Measurements from ENCODE around the gene GRAMD1A.
"Not testable (repeated sequence)": the region's sequence is repeated elsewhere in the genome, so short reads cannot be mapped to it uniquely, and the experiment has no call there.

The GRAMD1A gene

GRCh38 chr19:35038623-35039512, 38.7 kb downstream of the GRAMD1A start:
- peak; percentile 37 for DNase-seq

DNA sequence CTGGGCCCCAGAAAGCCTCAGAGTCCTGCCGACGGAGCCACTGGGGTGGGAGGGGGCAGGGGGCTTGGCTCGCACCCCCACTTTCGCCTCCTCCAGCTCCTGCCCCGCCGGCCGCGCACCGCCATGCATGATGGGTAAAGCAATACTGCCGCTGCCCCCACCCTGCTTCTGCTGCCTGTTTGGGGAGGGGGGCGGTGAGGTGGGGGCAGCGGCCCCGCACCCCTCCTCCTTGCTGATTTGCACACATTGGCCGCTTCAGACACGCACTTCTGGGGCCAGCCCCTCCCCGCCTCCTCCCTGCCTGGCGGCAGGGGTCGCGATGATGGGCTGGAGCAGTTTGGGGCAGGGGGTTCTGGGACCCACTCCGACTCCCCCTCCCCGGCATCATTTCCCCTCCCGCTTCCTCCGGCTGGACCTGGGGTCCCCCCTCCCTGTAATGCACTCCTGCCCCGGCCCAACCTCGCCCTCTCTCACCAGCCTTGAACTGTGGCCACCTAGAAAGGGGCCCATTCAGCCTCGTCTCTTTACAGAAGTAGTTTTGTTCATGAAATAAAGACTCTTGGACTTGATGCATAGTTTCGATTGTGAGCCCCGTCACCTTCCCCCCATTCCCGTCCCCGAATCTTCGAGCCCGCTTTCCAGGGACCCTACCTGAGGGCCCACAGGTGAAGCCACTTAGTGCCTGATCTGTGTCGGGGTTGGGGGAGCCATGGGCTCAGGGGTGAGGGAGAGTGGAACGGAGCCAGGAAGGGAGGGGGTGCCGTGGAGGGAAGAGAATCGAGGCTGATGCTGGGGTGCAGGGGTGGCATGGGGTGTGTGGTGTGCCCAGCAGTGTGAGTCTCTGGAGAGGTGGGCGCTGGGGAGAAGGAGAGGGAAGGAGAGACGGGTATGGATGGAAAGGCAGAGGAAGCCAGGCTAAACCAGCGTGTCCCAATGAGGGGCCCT, 40.0 kb downstream of the GRAMD1A start:
- no peak for DNase-seq

DNA sequence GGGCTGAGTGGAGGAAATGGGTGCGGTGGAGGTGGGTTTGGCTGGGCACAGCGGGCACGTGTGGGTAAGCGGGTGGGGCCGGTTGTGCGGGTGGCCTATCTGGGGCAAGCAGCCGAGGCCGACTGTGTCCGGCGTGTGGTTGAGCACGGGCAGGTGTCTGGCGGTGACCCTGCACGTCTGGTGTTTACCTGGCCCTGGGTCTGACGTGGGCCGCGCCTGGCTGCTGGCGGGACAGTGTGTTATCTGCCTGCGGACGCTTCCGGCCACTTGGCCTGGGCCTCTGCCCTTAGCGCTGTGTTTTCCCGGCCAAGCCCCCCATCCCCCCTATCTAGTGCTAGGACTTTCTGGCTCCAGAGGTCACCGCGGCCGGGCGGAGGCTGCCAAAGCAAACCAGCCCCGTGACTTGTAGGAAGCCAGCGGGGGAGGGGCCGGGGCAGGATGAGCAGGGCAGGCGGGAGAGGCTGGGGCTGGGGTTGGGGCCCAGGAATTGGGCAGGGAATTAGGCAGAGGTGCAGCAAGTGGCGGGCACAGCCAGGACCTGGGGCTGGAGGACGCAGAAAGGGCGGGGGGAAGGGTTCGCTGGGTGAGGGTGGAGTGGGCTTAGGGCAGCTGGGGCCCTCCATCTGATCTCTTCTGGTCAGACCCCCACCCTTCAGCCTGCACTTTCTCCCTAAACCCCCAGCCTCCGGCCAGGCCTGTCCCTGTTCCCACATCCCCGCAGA, 40.9 kb downstream of the GRAMD1A start:
- no peak for DNase-seq

DNA sequence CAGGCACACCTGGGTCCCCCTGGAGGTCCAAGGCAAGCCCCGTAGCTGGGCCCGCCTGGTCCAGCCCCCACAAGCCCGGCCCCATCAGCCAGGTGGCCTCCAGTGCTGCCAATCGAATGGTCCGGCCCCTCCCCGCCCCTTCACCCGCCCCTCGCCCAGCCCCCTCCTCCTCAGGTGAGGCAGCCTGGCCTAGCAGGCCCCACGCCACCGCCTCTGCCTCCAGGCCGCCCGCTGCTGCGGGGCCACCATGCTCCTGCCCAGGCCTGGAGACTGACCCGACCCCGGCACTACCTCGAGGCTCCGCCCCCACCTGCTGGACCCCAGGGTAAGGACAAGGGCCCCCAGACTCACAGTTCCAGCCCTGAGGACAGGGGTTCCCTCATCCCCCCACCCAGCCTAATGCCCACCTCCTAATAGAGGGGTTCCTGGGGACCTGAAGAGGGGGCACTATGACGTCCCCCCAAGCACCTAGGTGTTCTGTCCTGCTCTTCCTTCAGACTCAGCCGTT, 41.5 kb downstream of the GRAMD1A start, which contains the start of gene HPN:
Gene HPN, plus strand, starts transcription at position 174 of the 508 bp plus-strand sequence. CDS start 786 bp downstream, outside the sequence.
- DNase-seq: no peak

DNA sequence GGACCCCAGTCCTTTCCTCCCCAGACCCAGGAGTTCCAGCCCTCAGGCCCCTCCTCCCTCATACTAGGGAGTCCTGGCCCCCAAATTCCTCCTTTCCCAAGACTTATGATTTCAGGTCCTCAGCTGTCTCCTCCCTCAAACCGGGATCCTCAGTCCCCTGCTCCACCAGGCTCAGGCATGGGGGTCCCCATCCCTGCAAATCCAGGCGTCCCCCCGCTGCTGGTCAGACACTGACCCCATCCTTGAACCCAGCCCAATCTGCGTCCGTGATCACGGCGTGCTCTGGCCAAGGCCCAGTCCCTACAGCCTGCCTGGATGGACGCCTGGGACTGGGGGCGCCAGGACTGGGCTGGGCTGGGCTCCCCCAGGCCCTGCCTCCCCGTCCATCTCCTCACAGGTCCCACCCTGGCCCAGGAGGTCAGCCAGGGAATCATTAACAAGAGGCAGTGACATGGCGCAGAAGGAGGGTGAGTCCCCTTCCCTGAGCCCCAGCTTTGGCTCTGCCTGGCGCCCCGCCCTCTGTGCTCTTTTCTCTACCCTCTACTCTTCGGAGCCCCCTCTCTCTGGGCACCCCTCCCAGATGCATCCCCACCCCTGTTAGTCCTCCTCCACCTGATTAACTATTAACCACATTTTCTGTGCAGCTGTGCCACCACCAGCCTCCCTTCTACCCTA, 42.1 kb downstream of the GRAMD1A start:
- DNase-seq: no peak

DNA sequence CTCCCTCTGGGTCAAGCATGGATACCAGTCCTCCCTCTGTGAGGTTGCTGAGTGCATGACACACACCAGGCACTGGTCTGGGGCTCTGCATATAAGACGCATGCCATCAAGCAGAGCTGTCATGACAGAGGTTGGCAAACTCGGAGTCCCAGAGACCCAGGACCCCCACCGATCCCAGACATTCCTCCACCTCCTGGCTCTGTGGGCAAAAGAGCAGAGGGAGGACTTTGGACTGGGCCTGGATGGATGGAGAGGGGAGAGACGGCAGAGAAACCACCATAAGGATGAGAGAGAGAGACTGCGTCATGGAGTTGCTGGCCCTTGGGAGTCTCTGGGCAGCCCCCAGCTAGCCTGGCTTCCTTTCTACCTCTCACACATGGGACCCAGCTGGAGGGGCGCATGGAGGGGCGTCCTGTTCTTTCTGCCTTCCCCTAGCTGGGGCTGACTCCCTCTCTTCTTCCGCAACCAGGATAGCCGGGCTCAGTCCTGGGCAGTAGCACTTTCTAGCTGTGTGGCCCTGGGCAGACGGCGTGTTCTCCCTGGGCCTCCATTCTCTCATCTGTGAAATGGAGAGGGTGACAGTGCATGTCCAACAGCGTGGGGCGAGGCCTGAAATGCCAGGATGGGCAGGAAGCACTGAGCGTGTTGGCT, 43.0 kb downstream of the GRAMD1A start:
- no peak for DNase-seq

DNA sequence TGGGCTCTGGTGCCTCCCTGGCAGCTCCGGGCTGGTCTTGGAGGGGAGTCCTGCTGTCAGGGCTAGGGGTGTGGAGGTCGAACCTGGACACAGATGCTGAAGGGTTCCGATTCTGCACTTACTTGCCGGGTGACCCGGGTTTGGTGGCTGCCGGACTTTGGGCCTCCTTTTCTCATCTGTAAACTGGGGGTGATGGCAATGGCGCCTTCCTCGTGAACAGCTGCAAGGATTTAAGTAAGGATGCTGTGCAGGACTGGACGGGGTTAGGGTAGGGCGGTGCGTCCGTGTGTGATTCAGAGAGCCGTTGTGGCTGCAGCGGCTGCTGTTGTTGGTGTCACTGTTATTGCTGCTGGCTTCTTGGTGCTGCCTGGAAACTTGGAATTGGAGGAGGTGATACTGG, 43.8 kb downstream of the GRAMD1A start:
- DNase-seq: no peak

- DNase-seq: peak; percentile 35
These were observed 44.4 kb downstream of the GRAMD1A start for GRCh38 chr19:35044317-35045117.

- peak; percentile 30 for DNase-seq
These were observed 45.7 kb downstream of the GRAMD1A start for GRCh38 chr19:35045667-35046300.

GRCh38 chr19:35046461-35046860, 46.3 kb downstream of the GRAMD1A start:
- DNase-seq: no peak

DNA sequence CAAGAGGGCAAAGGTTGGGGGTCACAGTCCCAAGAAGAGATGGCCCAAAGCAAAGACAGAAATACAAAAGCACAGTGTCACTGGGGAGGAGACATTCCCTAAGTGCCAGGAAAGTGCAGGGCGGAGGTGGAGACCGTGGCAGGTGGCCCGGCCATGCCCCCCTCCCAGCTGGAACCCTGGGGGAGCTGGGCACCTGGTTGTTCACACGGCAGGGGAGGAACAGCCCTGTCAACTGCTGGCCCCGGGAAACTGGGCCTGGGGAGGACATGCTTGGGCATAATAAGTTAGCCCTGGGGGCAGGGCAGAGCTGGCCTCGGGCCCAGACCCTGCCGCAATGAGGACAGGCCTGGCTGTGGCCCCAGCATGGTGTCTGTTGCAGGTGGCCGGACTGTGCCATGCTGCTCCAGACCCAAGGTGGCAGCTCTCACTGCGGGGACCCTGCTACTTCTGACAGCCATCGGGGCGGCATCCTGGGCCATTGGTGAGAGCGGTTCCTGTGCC, 48.8 kb downstream of the GRAMD1A start:
- no peak for DNase-seq

GRCh38 chr19:35049456-35049855, 49.3 kb downstream of the GRAMD1A start:
- DNase-seq: no peak

DNA sequence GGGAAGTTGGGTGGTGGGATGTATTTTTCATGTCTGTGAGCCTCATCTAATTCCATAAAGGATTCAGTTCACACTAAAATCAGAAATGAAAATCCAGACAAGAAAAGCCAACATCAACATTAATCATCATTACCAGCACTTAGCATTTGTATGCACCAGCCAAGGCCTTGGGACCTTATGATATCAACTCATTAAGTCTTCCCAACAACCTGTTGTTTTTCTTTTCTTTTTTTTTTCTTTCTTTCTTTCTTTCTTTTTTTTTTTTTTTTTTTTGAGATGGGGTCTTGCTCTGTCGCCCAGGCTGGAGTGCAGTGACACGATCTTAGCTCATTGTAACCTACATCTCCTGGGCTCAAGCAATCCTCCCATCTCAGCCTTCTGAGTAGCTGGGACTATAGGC, 50.5 kb downstream of the GRAMD1A start:
- DNase-seq: not testable (repeated sequence)

DNA sequence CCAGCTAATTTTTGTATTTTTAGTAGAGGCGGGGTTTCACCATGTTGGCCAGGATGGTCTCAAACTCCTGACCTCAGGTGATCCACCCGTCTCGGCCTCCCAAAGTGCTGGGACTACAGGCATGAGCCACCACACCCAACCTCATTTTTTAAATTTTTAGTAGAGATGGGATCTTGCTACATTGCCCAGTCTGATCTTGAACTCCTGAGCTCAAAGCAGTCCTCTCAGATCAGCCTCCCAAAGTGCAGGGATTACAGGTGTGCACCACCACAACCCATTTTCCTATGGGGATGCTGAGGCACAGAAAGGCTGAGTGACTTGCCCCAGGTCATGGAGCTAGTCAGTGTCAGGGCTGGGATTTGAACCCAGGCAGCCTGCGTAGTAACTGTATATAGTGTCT, 51.1 kb downstream of the GRAMD1A start:
- DNase-seq: not testable (repeated sequence)

DNA sequence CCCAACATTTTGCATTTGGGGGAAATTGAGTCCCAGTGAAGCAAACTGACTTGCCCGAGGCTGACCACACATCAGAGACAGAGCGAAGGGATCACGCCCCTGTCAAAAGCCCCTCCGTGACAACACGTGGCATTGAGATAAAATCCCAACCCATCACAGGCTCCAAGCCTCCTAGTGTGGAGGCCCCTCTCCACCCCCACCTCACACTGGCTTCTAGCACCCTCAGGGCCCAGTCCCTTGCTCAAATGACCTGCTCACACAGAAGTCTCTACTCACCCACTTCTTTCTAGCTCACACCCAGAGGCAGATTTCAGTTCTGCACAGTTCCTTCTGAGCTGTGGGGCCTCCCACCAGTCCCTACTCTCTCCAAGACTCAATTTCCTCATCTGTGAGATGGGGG, 51.7 kb downstream of the GRAMD1A start:
- no peak for DNase-seq

DNA sequence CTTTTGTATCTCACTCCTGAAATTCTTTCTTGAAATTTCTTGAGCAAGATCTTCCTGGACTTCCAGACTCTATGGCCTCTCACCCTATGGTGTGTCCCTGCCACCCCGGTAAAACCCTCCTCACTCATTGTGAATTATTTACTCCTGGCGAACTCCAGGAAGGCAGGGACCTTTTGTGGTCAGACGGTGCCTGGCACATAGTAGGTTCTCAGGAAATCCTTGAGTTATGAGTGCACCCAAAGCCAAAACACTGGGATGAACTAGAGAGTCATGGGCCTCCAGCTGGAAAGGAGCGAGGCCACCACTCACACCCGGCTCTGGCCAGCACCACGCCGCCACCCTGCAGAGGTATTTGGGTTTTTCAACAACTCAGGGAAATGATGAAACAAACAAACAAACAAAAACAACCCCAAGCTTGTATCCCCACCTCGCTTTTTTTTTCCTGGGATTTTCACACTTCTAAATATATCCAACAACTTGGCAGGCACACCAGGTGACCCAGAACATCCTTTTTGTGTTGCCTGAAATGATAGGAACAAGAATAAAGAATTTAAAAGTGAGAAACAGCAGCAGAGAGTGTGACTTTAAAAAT, 52.6 kb downstream of the GRAMD1A start:
- DNase-seq: no peak

DNA sequence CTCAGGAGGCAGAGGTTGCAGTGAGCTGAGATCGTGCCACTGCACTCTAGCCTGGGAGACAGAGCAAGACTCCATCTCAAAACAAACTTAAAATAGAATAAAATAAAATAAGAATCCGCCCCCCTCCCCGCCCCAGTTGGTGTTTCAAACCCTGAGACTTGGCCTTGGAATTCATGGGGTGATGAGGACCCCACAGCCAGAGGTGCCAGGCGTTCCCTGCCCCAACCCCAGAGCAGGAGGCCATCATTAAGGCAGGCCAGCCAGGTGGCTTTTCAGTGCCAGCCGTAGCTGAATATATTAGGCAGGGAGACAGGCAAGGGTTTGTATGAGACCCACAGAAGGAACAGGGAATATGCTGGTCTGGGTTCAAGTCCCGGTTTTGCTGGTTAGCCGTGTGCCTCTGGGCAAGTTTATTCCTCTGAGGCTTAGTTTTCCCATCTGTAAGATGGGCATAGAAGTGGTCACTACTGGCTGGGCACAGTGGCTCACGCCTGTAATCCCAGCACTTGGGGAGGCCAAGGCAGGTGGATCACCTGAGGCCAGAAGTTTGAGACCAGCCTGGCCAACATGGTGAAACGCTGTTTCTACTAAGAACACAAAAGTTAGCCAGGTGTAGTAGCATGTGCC, 53.7 kb downstream of the GRAMD1A start:
- DNase-seq: no peak

- DNase-seq: no peak
These were observed 54.5 kb downstream of the GRAMD1A start for GRCh38 chr19:35054626-35055025.

- DNase-seq: no peak
These were observed 55.6 kb downstream of the GRAMD1A start for GRCh38 chr19:35055715-35056179.
